K562 (cell line): ENCODE data around the gene MINAR1. TPM values are rescaled to one million over a fixed set of nuclear protein-coding genes. Genes with fewer than 3 reads are reported as not detected.

ENCODE experiments used
- ATAC-seq: fragments of 200-7000 bp; cut with Tn5 transposase; 3 replicates; pipeline ENCODE4 v1.9.1; 2020; ENCODE audit warnings: moderate library complexity
- BruUV-seq: library from RNA; stranded (reverse); fragments of 400-500 nt; replicated peaks from 2 replicates; lab custom pipeline; 2021; lab: Mats Ljungman, UMichigan
- CTCF ChIA-PET: fragments of 300-600 bp; formaldehyde crosslinking; extraction: SDS; loops from one replicate; lab custom pipeline; 2021; ENCODE audit warnings: low intra/inter-chr PET ratio; lab: Yijun Ruan, JAX
- POLR2A ChIA-PET: fragments of 300-600, 350-650 bp; sonication (Branson Sonifier 250); formaldehyde crosslinking; extraction: SDS; loops from one replicate; lab custom pipeline; 2021; ENCODE audit warnings: antibody characterized with exemption, inconsistent platforms; lab: Yijun Ruan, JAX
- DNase-seq, 4 experiments: peaks; one replicate each; pipeline versions ENCODE4 v3.0.0 to v3.0.0-alpha.2; 2011 to 2018; ENCODE audit warnings: low spot score in 3 of 4, mixed read lengths in 3 of 4; ENCODE audit errors: extremely low read depth in 1 of 4
- FAIRE-seq: peaks from 2 replicates; lab custom pipeline; 2011; peaks lifted over from hg19 to GRCh38; lab: Jason Lieb, UNC
- H2AFZ ChIP-seq: 2 replicates; pipeline ENCODE4 v1.6.0; 2011; ENCODE audit warnings: low read depth, low read length, control low read depth, inconsistent platforms
- H3K27ac ChIP-seq: fragments of 200-600 bp; 3 replicates; pipeline ENCODE4 v1.8.0; 2011; ENCODE audit warnings: low read depth, mild to moderate bottlenecking, control low read depth, inconsistent platforms, low read length, moderate library complexity, mixed read lengths; ENCODE audit errors: extremely low read depth
- H3K27me3 ChIP-seq, 2 experiments: fragments of 300-600 bp in 1 of 2; 2 replicates in 1 of 2; 3 replicates in 1 of 2; pipeline versions ENCODE4 v1.6.0 to v1.8.0; 2011; ENCODE audit warnings: inconsistent platforms in 2 of 2, low read length in 2 of 2, mild to moderate bottlenecking in 1 of 2, mixed read lengths in 1 of 2, moderate library complexity in 1 of 2; ENCODE audit not compliant: control insufficient read depth in 2 of 2, insufficient read depth in 2 of 2
- H3K36me3 ChIP-seq: fragments of 300-600 bp; 3 replicates; pipeline ENCODE4 v1.8.0; 2011; ENCODE audit warnings: mild to moderate bottlenecking, low read length, inconsistent platforms; ENCODE audit not compliant: control insufficient read depth, insufficient read depth
- H3K4me1 ChIP-seq, 2 experiments: fragments of 200-600 bp in 1 of 2; replicated peaks in 1 of 2; 2 replicates in 1 of 2; 3 replicates in 1 of 2; pipeline versions ENCODE4 v1.5.1 to v1.8.0; 2011; ENCODE audit warnings: inconsistent platforms in 2 of 2, low read length in 2 of 2, mild to moderate bottlenecking in 1 of 2, mixed read lengths in 1 of 2, moderate library complexity in 1 of 2; ENCODE audit not compliant: control insufficient read depth in 2 of 2, insufficient read depth in 2 of 2
- H3K4me2 ChIP-seq: 2 replicates; pipeline ENCODE4 v1.6.1; 2011; ENCODE audit warnings: low read length, control low read depth, inconsistent platforms, mixed read lengths; ENCODE audit not compliant: insufficient read depth
- H3K4me3 ChIP-seq: fragments of 200-600 bp; sonication (generic), shearing (Covaris generic); 2 replicates; pipeline ENCODE4 v1.5.1; 2016; ENCODE audit warnings: control low read depth, inconsistent platforms
- H3K79me2 ChIP-seq: fragments of 200-600 bp; 3 replicates; pipeline ENCODE4 v1.8.0; 2011; ENCODE audit warnings: low read length, inconsistent platforms; ENCODE audit not compliant: control insufficient read depth, insufficient read depth
- H3K9ac ChIP-seq, 2 experiments: 2 replicates each; pipeline versions ENCODE4 v1.6.0 to v1.6.1; 2011; ENCODE audit warnings: low read depth in 2 of 2, low read length in 2 of 2, control low read depth in 1 of 2, inconsistent platforms in 1 of 2, mild to moderate bottlenecking in 1 of 2, mixed read lengths in 1 of 2; ENCODE audit not compliant: insufficient read depth in 1 of 2
- H3K9me1 ChIP-seq: one replicate; pipeline ENCODE4 v1.6.0; 2011; ENCODE audit warnings: inconsistent platforms, mild to moderate bottlenecking, low read length, moderate library complexity; ENCODE audit not compliant: control insufficient read depth, insufficient read depth
- H3K9me3 ChIP-seq: replicated peaks from 2 replicates; pipeline ENCODE4 v1.5.1; 2011; ENCODE audit warnings: low read depth, low read length, inconsistent platforms; ENCODE audit not compliant: control insufficient read depth, insufficient read depth
- H4K20me1 ChIP-seq: replicated peaks from 2 replicates; pipeline ENCODE4 v1.6.1; 2011; ENCODE audit warnings: low read length, inconsistent platforms, mixed read lengths; ENCODE audit not compliant: control insufficient read depth, insufficient read depth
- AFF1 ChIP-seq, 2 experiments: fragments of 450-650 bp; IDR thresholded peaks; 2 replicates each; pipeline ENCODE4 v1.6.1; 2018; ENCODE audit warnings: mild to moderate bottlenecking in 2 of 2, low read depth in 1 of 2; ENCODE audit not compliant: partially characterized antibody in 2 of 2
- ASH1L ChIP-seq: fragments of 450-650 bp; IDR thresholded peaks from 2 replicates; pipeline ENCODE4 v1.6.1; 2018; ENCODE audit warnings: borderline replicate concordance, mild to moderate bottlenecking, low read depth; ENCODE audit not compliant: partially characterized antibody
- E2F3 ChIP-seq: fragments of 250-450 bp; sonication (Bioruptor Pico); IDR thresholded peaks from 2 replicates; pipeline ENCODE4 v1.4.0; 2020; ENCODE audit warnings: mild to moderate bottlenecking
- ELF2 ChIP-seq: fragments of 250-450 bp; sonication (Bioruptor Pico); IDR thresholded peaks from 2 replicates; pipeline ENCODE4 v1.5.0; 2021; ENCODE audit warnings: mild to moderate bottlenecking
- HCFC1 ChIP-seq: IDR thresholded peaks from 2 replicates; pipeline ENCODE4 v1.6.1; 2012; ENCODE audit warnings: low read depth, low read length, improper control_type of control experiment
- NEUROD1 ChIP-seq: fragments of 150-350 bp; IDR thresholded peaks from 2 replicates; pipeline ENCODE4 v1.6.1; 2014; ENCODE audit warnings: borderline replicate concordance, low read length, low read depth; ENCODE audit not compliant: partially characterized antibody
- ZNF354B ChIP-seq: fragments of 250-450 bp; sonication (Bioruptor Pico); IDR thresholded peaks from 2 replicates; pipeline ENCODE4 v1.4.0; 2020
- WGBS: fragments of 100-300 bp; shearing (Covaris generic); methylation state at CpG from one replicate; pipeline ENCODE4 v1.1.6; 2016; ENCODE audit warnings: low coverage, mixed read lengths; ENCODE audit not compliant: insufficient coverage; ENCODE audit errors: missing lambda C conversion rate; 5-methylcytosine and 5-hydroxymethylcytosine counted together
- in situ Hi-C: fragments of 300-500 bp; cut with MboI; formaldehyde crosslinking; loops from 4 replicates; pipeline ENCODE4 v1.15.0; 2018; ENCODE audit warnings: inconsistent platforms, mixed read lengths
- intact Hi-C: fragments of 100-400 bp; cut with micrococcal nuclease; formaldehyde crosslinking; loops from 2 replicates; pipeline ENCODE4 v1.14.2; 2022
- polyA plus RNA-seq, 8 experiments: library from polyadenylated mRNA; depleted of rRNA in 4 of 8; stranded (reverse) in 5 of 8; unstranded in 3 of 8; fragments of >200 nt; fragmentation: Nextera tagmentation in 2 of 8; fragmentation: Illumina TruSeq in 1 of 8; extraction: Ambion mirVana in 2 of 8; extraction: Trizol in 1 of 8; gene quantifications; 2 replicates each; pipeline versions ENCODE4 v1.2.1 to v1.2.3, GENCODE V29; 2011 to 2014; ENCODE audit warnings: inconsistent platforms in 1 of 8, missing spikeins in 1 of 8
- total RNA-seq, 7 experiments: library from RNA; depleted of rRNA in 6 of 7; stranded (reverse); fragments of >200 nt in 6 of 7; fragmentation: Illumina TruSeq in 2 of 7; extraction: Trizol in 2 of 7; gene quantifications; 2 replicates each; pipeline versions ENCODE4 v1.2.1 to v1.2.3, GENCODE V29; 2011 to 2021; ENCODE audit warnings: low replicate concordance in 1 of 7

Gene MINAR1
- total and polyA plus RNA-seq, 9 of the 15 experiments (the other 6 are each of a cell fraction or from before 2014, with no cell fraction given), result 0.21 to 1.2 (median 0.52) TPM

GRCh38 chr15:79430901-79431635 is 1.1 kb upstream of the MINAR1 start (continued):
- TF ChIP-seq NEUROD1 (no peak), ELF2 (CRISPR knock-in tag) (no peak), E2F3 (CRISPR knock-in tag) (no peak), ASH1L (no peak)

GRCh38 chr15:79432345-79433275 is 474 bp downstream of the MINAR1 start:
- Histone ChIP-seq H3K9me3 (no peaks in the 10 kb centered on the region), H3K4me1 (no peaks in the 10 kb centered on the region), H3K9me1 (no peaks in the 10 kb centered on the region), H4K20me1 (no peaks in the 10 kb centered on the region), H3K4me2 (no peak overlapping the region), H3K4me3 (no peak overlapping the region), H2AFZ (no peak overlapping the region), H3K9ac (no peak overlapping the region), H3K27ac (no peak overlapping the region), H3K36me3 (no peaks in the 10 kb centered on the region), H3K79me2 (no peaks in the 10 kb centered on the region), H3K27me3 (peaks cover 0 to 25% of the 10 kb centered on the region in 2 experiments; a peak in 3 of 5 replicates)
- CTCF ChIA-PET, result no interaction called here
- WGBS, result 40% methylated on average over 36 of the region's 84 CpGs
- TF ChIP-seq AFF1 (IDR thresholded peaks at IDR 0.05; ENCODE audit: low read depth in 1 of 2, partially characterized antibody in 2 of 2), result no peak
- TF ChIP-seq HCFC1, result no peak
- no peak for TF ChIP-seq ZNF354B
- POLR2A ChIA-PET, result interaction anchor here (0.6 kb wide), 1 partner anchor 367 kb away, joined by 3 read pairs; no protein-coding TSS in a partner anchor
- in situ Hi-C loops, result no loop called here
- no TSS peak for BruUV-seq
- FAIRE-seq, result no peak
- ATAC-seq, result no peak
- DNase-seq, result no peak
- intact Hi-C loops, result no loop called here
